Adrenal gland (tissue), 12 donors: ENCODE results near the gene AKR7A3. TPM values are rescaled to one million over a fixed set of nuclear protein-coding genes. Genes with fewer than 3 reads are reported as not detected.
"Not testable (repeated sequence)": the region's sequence is repeated elsewhere in the genome, so short reads cannot be mapped to it uniquely, and the experiment has no call there.

Experiments used
- DNase-seq, 7 donors: peaks; one replicate each; pipeline ENCODE4 v3.0.0-alpha.2; 2019 to 2020
- H3K27ac ChIP-seq, 5 donors: fragments of 200-600 bp; sonication (generic) in 4 of 5; 1 replicate in 3 of 5; 2 replicates in 2 of 5; pipeline versions ENCODE4 v1.5.1 to v1.8.0; 2016 to 2020; ENCODE audit warnings: mild to moderate bottlenecking in 1 of 5
- H3K27me3 ChIP-seq: fragments of 200-600 bp; 2 replicates; pipeline ENCODE4 v1.8.0; 2021
- H3K36me3 ChIP-seq, 2 donors: fragments of 200-600 bp; replicated peaks in 1 of 2; 1 replicate in 1 of 2; 2 replicates in 1 of 2; pipeline versions ENCODE4 v1.5.1 to v1.8.0; 2018 to 2022
- H3K4me1 ChIP-seq, 2 donors: fragments of 200-600 bp; replicated peaks in 1 of 2; 1 replicate in 1 of 2; 2 replicates in 1 of 2; pipeline versions ENCODE4 v1.5.1 to v1.8.0; 2018 to 2021
- H3K4me3 ChIP-seq, 4 donors: fragments of 200-600 bp; sonication (generic) in 3 of 4; one replicate each; pipeline ENCODE4 v1.5.1; 2016 to 2018
- H3K9me3 ChIP-seq, 3 donors: fragments of 200-600 bp; sonication (generic) in 1 of 3; replicated peaks in 1 of 3; 1 replicate in 2 of 3; 2 replicates in 1 of 3; pipeline versions ENCODE4 v1.5.1 to v1.8.0; 2016 to 2021
- POLR2A ChIP-seq, 2 donors: fragments of 450-650 bp; IDR thresholded peaks; one replicate each; pipeline ENCODE4 v1.6.1; 2017; ENCODE audit warnings: antibody characterized with exemption in 2 of 2, mild to moderate bottlenecking in 2 of 2, moderate library complexity in 1 of 2
- WGBS, 4 donors: extraction: QIAGEN DNeasy Blood & Tissue Kit in 2 of 4; methylation state at CpG; one replicate each; pipeline versions ENCODE4 v1.1.5 to v1.1.7; 2013 to 2017; 5-methylcytosine and 5-hydroxymethylcytosine counted together
- intact Hi-C, 2 donors: fragments of 100-400 bp; cut with DNase I; formaldehyde crosslinking; loops; one replicate each; pipeline versions ENCODE4 v1.14.1 to v1.15.0; 2022 to 2023
- polyA plus RNA-seq, 3 donors: library from polyadenylated mRNA; stranded (reverse); fragments of 200-250 nt in 2 of 3; fragments of 350-450 nt in 1 of 3; fragmentation: Illumina TruSeq in 1 of 3; extraction: RNeasy Lipid Tissue Mini Kit (QIAGEN cat#74804) in 1 of 3; gene quantifications; one replicate each; pipeline ENCODE4 v1.2.3, GENCODE V29; 2013 to 2014
- total RNA-seq, 9 donors: library from RNA; depleted of rRNA in 4 of 9; stranded (reverse); fragments of >200 nt in 4 of 9; fragments of 120-200 nt in 1 of 9; fragmentation: NEBNext Ultra II Directional in 1 of 9; extraction: Animal tissue kit (Norgen Biotek cat#: 25700) in 1 of 9; gene quantifications; one replicate each; pipeline versions ENCODE4 v1.1.0 to v1.2.4, GENCODE V29; 2013 to 2023
- TF ChIP-seq, protein P1 (sequence below), 6 experiments: fragments of 450-650 bp in 4 of 6; fragments of 200-600 bp in 2 of 6; sonication (generic) in 1 of 6; IDR thresholded peaks; 1 replicate in 5 of 6; 2 replicates in 1 of 6; pipeline versions ENCODE4 v1.5.1 to v1.8.0; 2016 to 2021; ENCODE audit warnings: antibody characterized with exemption in 6 of 6, mild to moderate bottlenecking in 2 of 6, moderate library complexity in 1 of 6
- donor health status: healthy with polysubstance abuse.
- donor health status: Bipolar disorder and iron deficiency.
- donor health status: DM: yes; HTN: yes; CAD: no.
- donor health status: DM: no; HTN: no; CAD: no.
- donor health status: DM: no; HTN: no; CAD: no.
- donor health status: DM: yes; HTN: yes; CAD: no.

The AKR7A3 gene
- total and polyA plus RNA-seq, 12 donors = 1.1 to 11.3 (median 4.5) TPM

- no peaks in the 10 kb centered on the region for H3K27me3 ChIP-seq
- no peak for DNase-seq
- WGBS, 4 donors = 87 to 95% (median 90%) methylated on average over 5 of the region's 5 CpGs
- TF ChIP-seq, protein P1, sequence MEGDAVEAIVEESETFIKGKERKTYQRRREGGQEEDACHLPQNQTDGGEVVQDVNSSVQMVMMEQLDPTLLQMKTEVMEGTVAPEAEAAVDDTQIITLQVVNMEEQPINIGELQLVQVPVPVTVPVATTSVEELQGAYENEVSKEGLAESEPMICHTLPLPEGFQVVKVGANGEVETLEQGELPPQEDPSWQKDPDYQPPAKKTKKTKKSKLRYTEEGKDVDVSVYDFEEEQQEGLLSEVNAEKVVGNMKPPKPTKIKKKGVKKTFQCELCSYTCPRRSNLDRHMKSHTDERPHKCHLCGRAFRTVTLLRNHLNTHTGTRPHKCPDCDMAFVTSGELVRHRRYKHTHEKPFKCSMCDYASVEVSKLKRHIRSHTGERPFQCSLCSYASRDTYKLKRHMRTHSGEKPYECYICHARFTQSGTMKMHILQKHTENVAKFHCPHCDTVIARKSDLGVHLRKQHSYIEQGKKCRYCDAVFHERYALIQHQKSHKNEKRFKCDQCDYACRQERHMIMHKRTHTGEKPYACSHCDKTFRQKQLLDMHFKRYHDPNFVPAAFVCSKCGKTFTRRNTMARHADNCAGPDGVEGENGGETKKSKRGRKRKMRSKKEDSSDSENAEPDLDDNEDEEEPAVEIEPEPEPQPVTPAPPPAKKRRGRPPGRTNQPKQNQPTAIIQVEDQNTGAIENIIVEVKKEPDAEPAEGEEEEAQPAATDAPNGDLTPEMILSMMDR (IDR thresholded peaks at IDR 0.05) = no peak
- no peak for TF ChIP-seq POLR2A (IDR thresholded peaks at IDR 0.05)
- no peaks in the 10 kb centered on the region for H3K36me3 ChIP-seq
- H3K4me3 ChIP-seq = no peak overlapping the region
- no peaks in the 10 kb centered on the region for H3K4me1 ChIP-seq
- H3K9me3 ChIP-seq = no peaks in the 10 kb centered on the region
- intact Hi-C loops = no loop called here
- H3K27ac ChIP-seq = no peak overlapping the region
Observed at GRCh38 chr1:19274636-19275035, 13.9 kb downstream of the AKR7A3 start.

DNA sequence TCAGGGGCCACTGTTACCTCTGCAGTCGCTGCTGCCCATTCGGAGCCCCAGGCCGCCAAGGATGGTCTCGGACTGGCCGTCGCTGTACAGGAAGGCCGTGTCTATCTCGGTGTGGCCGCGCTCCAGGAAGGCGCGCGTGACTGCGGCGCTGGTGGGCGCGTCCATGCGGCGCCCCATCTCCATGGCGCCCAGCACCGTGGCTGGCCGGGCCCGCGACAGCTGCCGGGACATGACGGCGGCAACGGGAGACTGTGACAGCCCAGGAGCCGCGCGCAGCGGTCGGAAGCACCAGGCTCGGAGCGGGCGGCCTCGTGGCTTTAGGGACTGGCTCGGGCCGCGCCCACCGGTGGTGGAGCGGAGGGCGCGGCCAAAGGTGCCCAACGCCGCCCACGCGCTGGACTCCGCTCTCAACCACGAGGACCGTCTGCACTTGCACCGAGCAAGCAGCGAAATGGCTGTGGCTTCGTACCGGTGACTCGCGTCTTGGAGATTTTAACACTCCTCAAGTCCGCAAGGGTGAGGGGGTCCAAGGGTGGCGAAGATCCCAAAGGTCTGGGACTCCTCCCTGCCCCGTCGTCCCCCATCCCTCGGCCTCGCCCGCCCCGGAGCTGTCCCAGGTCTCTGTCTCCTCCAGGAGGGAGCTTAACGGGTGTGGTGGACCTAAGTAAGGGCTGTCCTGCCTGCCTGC, 14.6 kb downstream of the AKR7A3 start:
- H3K4me3 ChIP-seq, H3K27me3 ChIP-seq, DNase-seq, intact Hi-C loops, H3K4me1 ChIP-seq, H3K9me3 ChIP-seq, H3K36me3 ChIP-seq, H3K27ac ChIP-seq: not testable (repeated sequence)
- WGBS, 4 donors = 15 to 33% (median 27%) methylated on average over 1 to 49 of the region's 66 CpGs

DNA sequence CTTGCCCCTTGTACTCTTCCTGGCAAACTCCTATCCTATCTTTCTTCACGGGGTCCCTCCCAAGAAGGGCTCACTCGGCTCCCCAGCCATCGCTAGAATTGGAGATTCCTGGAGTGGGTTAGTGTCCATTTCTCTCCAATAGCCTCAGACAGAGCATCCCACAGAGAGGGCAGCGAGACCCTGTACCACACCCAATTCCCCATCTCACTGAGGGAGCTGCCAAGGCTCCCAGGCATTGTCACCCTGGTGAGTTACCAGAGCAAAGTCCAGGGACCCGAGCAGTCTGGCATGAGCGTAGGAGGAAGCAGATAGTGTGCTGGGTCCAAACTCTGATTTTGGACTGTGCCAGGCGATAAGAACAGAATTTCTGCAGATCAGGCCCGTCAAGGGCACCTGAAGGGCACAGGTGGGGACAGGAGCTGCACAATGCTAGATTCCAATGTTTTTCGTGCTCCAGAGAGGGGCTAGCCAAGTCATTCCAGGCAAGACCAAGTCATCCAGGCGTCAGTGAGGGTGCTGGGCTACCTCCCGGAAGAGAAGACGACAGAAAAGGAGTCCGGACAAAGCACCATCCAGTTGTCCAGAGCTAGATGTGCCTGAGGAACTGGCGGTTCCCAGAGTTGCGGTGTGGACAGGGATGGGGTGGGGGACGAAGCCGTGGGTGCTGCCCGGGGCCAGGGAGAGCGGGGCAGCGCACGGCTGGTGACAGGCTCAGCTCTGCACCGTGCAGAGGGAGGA, 15.3 kb downstream of the AKR7A3 start:
- H3K36me3 ChIP-seq = no peaks in the 10 kb centered on the region
- WGBS, 4 donors = 88 to 96% (median 91%) methylated on average over 19 to 22 of the region's 22 CpGs
- H3K9me3 ChIP-seq = no peaks in the 10 kb centered on the region
- DNase-seq = no peak
- no peaks in the 10 kb centered on the region for H3K27me3 ChIP-seq
- TF ChIP-seq, protein P1 (IDR thresholded peaks at IDR 0.05) = no peak
- TF ChIP-seq POLR2A (IDR thresholded peaks at IDR 0.05) = no peak
- no peaks in the 10 kb centered on the region for H3K4me1 ChIP-seq
- no peak overlapping the region for H3K4me3 ChIP-seq
- no peak overlapping the region for H3K27ac ChIP-seq
- intact Hi-C loops = no loop called here

GRCh38 chr1:19272064-19272463, 16.5 kb downstream of the AKR7A3 start:
- Histone ChIP-seq H3K4me3 (no peak overlapping the region), H3K36me3 (no peaks in the 10 kb centered on the region), H3K4me1 (no peaks in the 10 kb centered on the region), H3K9me3 (no peaks in the 10 kb centered on the region), H3K27me3 (no peaks in the 10 kb centered on the region), H3K27ac (no peak overlapping the region)
- no peak for DNase-seq
- TF ChIP-seq, protein P1 (IDR thresholded peaks at IDR 0.05) = no peak
- no peak for TF ChIP-seq POLR2A (IDR thresholded peaks at IDR 0.05)
- intact Hi-C loops = no loop called here

DNA sequence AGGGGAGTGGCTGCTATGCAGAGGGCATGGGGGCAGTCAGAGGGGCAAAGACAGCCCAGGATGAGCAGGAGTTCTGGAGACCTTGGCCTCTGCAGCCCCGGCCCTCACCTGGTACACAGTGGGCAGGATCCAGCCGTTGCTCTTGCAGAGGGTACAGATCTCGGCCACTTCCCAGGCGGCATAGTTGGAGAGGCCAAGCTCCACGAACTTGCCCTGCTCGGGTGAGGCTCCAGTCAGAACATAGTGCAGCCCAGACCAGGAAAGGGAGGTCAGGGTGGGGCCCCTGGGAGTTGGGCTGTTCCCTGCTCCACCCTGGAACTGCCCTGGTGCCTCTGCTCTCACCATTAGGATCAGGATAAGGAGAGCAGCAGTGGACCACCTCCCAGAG, 18.2 kb downstream of the AKR7A3 start:
- DNase-seq, H3K9me3 ChIP-seq, H3K36me3 ChIP-seq, intact Hi-C loops, H3K27me3 ChIP-seq, H3K4me3 ChIP-seq, H3K27ac ChIP-seq, H3K4me1 ChIP-seq: not testable (repeated sequence)
- 83 to 96% methylated on average over 6 of the region's 6 CpGs; no CpG with 5 or more reads in 2 of the 4 donors for WGBS, 4 donors

- H3K36me3 ChIP-seq, H3K4me3 ChIP-seq, H3K27ac ChIP-seq, H3K9me3 ChIP-seq, H3K4me1 ChIP-seq, DNase-seq, H3K27me3 ChIP-seq: not testable (repeated sequence)
- 63 to 89% (median 76%) methylated on average over 7 to 9 of the region's 9 CpGs for WGBS, 4 donors
- intact Hi-C loops = loop anchor here in 1 of 2 donors (10.0 kb wide), 1 partner anchor 385 kb away; no protein-coding TSS in a partner anchor
Observed at GRCh38 chr1:19269427-19270342, 18.9 kb downstream of the AKR7A3 start.
